Measurements from ENCODE around the gene RABEPK.
"Not testable (repeated sequence)": the region's sequence is repeated elsewhere in the genome, so short reads cannot be mapped to it uniquely, and the experiment has no call there.

Gene RABEPK

GRCh38 chr9:125200216-125201047 is at the start of gene RABEPK:
TSS of gene RABEPK (plus strand) at chr9:125200542. CDS start at chr9:125203014, 2,472 bp downstream.
- DNase-seq: peak; percentile 92

- no peak for DNase-seq
These were observed 48.6 kb upstream of the RABEPK start for GRCh38 chr9:125151730-125152129.

- no peak for DNase-seq
These were observed 46.5 kb upstream of the RABEPK start for GRCh38 chr9:125153712-125154367.

- no peak for DNase-seq
These were observed 43.8 kb upstream of the RABEPK start for GRCh38 chr9:125156551-125156950.

- no peak for DNase-seq
These were observed 39.6 kb upstream of the RABEPK start for GRCh38 chr9:125160750-125161149.

- no peak for DNase-seq
These were observed 38.9 kb upstream of the RABEPK start for GRCh38 chr9:125161284-125161918.

- not testable (repeated sequence) for DNase-seq
These were observed 37.5 kb upstream of the RABEPK start for GRCh38 chr9:125162891-125163290.

GRCh38 chr9:125166762-125167161 is 33.6 kb upstream of the RABEPK start:
- no peak for DNase-seq

GRCh38 chr9:125169895-125170294 is 30.4 kb upstream of the RABEPK start:
- DNase-seq: no peak

- no peak for DNase-seq
These were observed 28.1 kb upstream of the RABEPK start for GRCh38 chr9:125172031-125172755.

- no peak for DNase-seq
These were observed 23.7 kb upstream of the RABEPK start for GRCh38 chr9:125176636-125177035.

GRCh38 chr9:125177888-125178287 is 22.5 kb upstream of the RABEPK start:
- DNase-seq: no peak

GRCh38 chr9:125179776-125180175 is 20.6 kb upstream of the RABEPK start:
- not testable (repeated sequence) for DNase-seq

GRCh38 chr9:125180876-125181275 is 19.5 kb upstream of the RABEPK start:
- no peak for DNase-seq

GRCh38 chr9:125181756-125182155 is 18.6 kb upstream of the RABEPK start:
- not testable (repeated sequence) for DNase-seq

- no peak for DNase-seq
These were observed 17.3 kb upstream of the RABEPK start for GRCh38 chr9:125183054-125183453.

- DNase-seq: no peak
These were observed 16.8 kb upstream of the RABEPK start for GRCh38 chr9:125183561-125183960.

GRCh38 chr9:125189011-125189360 is 11.4 kb upstream of the RABEPK start:
- DNase-seq: peak; percentile 31

- peak; percentile 99 for DNase-seq
These were observed 10.7 kb upstream of the RABEPK start, which contains the start of gene PPP6C for GRCh38 chr9:125189361-125190289. TSS of gene PPP6C (minus strand) at chr9:125189803. CDS start at chr9:125189718, 85 bp downstream.

- peak; percentile 20 for DNase-seq
These were observed 10.0 kb upstream of the RABEPK start for GRCh38 chr9:125190361-125190801.

- not testable (repeated sequence) for DNase-seq
These were observed 5.9 kb upstream of the RABEPK start for GRCh38 chr9:125194466-125194865.

- DNase-seq: not testable (repeated sequence)
These were observed 4.8 kb upstream of the RABEPK start for GRCh38 chr9:125195591-125195990.

All from stimulated activated CD4-positive, alpha-beta T cell treated with anti-CD3 and anti-CD28 coated beads, Interleukin-4, amount 100 ng/mL, for 1 hour (primary cell).